ENCODE data around the gene CRYAA. TPM values are rescaled to one million over a fixed set of nuclear protein-coding genes. Genes with fewer than 3 reads are reported as not detected.

CRYAA gene
- total RNA-seq, 1 experiment from 2014 or later = not detected

GRCh38 chr21:43207043-43207315 is 38.2 kb downstream of the CRYAA start:
- Histone ChIP-seq H3K9me3 (ENCODE audit: control insufficient read depth in 1 of 2, insufficient read depth in 1 of 2, low read depth in 1 of 2, low read length in 2 of 2) (no peaks in the 10 kb centered on the region), H3K9me2 (ENCODE audit: insufficient read depth) (no peaks in the 10 kb centered on the region), H3K79me2 (ENCODE audit: insufficient read depth, low read length) (no peaks in the 10 kb centered on the region), H2AFZ (ENCODE audit: low read depth, low read length, poor library complexity, severe bottlenecking) (no peak overlapping the region), H3K27ac (ENCODE audit: low read depth, low read length) (no peak overlapping the region), H3K27me3 (ENCODE audit: insufficient read depth, low read length) (0 out of 2 replicates have a peak, but pooled peaks cover 2% of the 10 kb centered on the region), H3K36me3 (ENCODE audit: control insufficient read depth in 1 of 2, insufficient read depth in 2 of 2, low read length in 2 of 2) (no peaks in the 10 kb centered on the region), H3K4me1 (ENCODE audit: control insufficient read depth in 1 of 2, insufficient read depth in 2 of 2, low read length in 2 of 2) (peaks cover 0 to 8% of the 10 kb centered on the region in 2 experiments; a peak in 2 of 4 replicates), H3K4me3 (replicated peaks in 1 of 2; ENCODE audit: low read depth in 1 of 2, low read length in 2 of 2) (no peak overlapping the region), H4K20me1 (ENCODE audit: insufficient read depth) (no peaks in the 10 kb centered on the region), H3K4me2 (ENCODE audit: low read length) (no peak overlapping the region), H3K9ac (ENCODE audit: low read length) (no peak overlapping the region)
- intact Hi-C loops (cut with micrococcal nuclease) = no loop called here
- ChIA-PET RAD21 (ENCODE audit: low non-redundant PET in 1 of 2, low total read pairs in 2 of 2, uncharacterized antibody in 2 of 2, unreplicated experiment in 2 of 2) (no interaction called here), CTCF (no interaction called here), POLR2A (no interaction called here)
- TF ChIP-seq TCF7L2 (IDR thresholded peaks at IDR 0.05; ENCODE audit: borderline replicate concordance, extremely low read depth, insufficient read depth, insufficient read length) (no peak), REST (IDR thresholded peaks at IDR 0.05; ENCODE audit: low read depth) (no peak), CTCF (IDR thresholded peaks at IDR 0.05 in 2 of 3, conservative IDR thresholded peaks at IDR 0.05 in 1 of 3; ENCODE audit: borderline replicate concordance in 1 of 3, insufficient read depth in 1 of 3, low read depth in 2 of 3, low read length in 2 of 3) (no peak), JUND (IDR thresholded peaks at IDR 0.05) (no peak), ELF1 (IDR thresholded peaks at IDR 0.05; ENCODE audit: borderline replicate concordance, low read depth) (no peak), RAD21 (IDR thresholded peaks at IDR 0.05; ENCODE audit: low read depth) (no peak), SP1 (IDR thresholded peaks at IDR 0.05; ENCODE audit: low read depth) (no peak), EZH2phosphoT487 (IDR thresholded peaks at IDR 0.05; ENCODE audit: borderline replicate concordance) (no peak), POLR2AphosphoS5 (IDR thresholded peaks at IDR 0.05; ENCODE audit: low read depth, low read length) (no peak), SRF (IDR thresholded peaks at IDR 0.05; ENCODE audit: low read depth) (no peak), ZFX (IDR thresholded peaks at IDR 0.05) (no peak), CEBPB (IDR thresholded peaks at IDR 0.05; ENCODE audit: low read depth) (no peak), EGR1 (IDR thresholded peaks at IDR 0.05; ENCODE audit: low read depth) (no peak), FOSL1 (IDR thresholded peaks at IDR 0.05; ENCODE audit: low read depth) (no peak), EZH2 (IDR thresholded peaks at IDR 0.05) (no peak)
- DNase-seq (ENCODE audit: low read depth, low spot score) (no peak), ATAC-seq (no peak)
- BruUV-seq (replicated peaks) = no TSS peak
